Body of pancreas (tissue), 4 donors: ENCODE data around the gene ANTXR1. TPM values are rescaled to one million over a fixed set of nuclear protein-coding genes. Genes with fewer than 3 reads are reported as not detected.
A peak's percentile ranks its signal among the peaks of the same experiment; 100 is the strongest.

Source experiments
- ATAC-seq: fragments of 150-250 bp; one replicate; pipeline ENCODE4 v1.9.1; 2016
- DNase-seq, 4 donors: peaks; one replicate each; pipeline ENCODE4 v3.0.0-alpha.2; 2019
- H3K27ac ChIP-seq, 4 donors: fragments of 200-600 bp; sonication (generic); 1 replicate in 3 of 4; 2 replicates in 1 of 4; pipeline versions ENCODE4 v1.5.1 to v1.6.1; 2016 to 2019; ENCODE audit warnings: mild to moderate bottlenecking in 1 of 4, mixed read lengths in 1 of 4, moderate library complexity in 1 of 4
- H3K27me3 ChIP-seq, 2 donors: fragments of 200-600 bp; sonication (generic); one replicate each; pipeline ENCODE4 v1.6.0; 2016; ENCODE audit warnings: mild to moderate bottlenecking in 1 of 2
- H3K36me3 ChIP-seq, 2 donors: fragments of 200-600 bp; sonication (generic); replicated peaks in 1 of 2; 2 replicates each; pipeline ENCODE4 v1.5.1; 2016; ENCODE audit warnings: low read depth in 2 of 2; ENCODE audit not compliant: insufficient read depth in 1 of 2
- H3K4me1 ChIP-seq: fragments of 200-600 bp; sonication (generic); one replicate; pipeline ENCODE4 v1.6.0; 2016
- H3K4me3 ChIP-seq, 2 donors: fragments of 200-600 bp; sonication (generic); 1 replicate in 1 of 2; 2 replicates in 1 of 2; pipeline ENCODE4 v1.5.1; 2016 to 2019
- H3K9me3 ChIP-seq, 3 donors: fragments of 200-600 bp; sonication (generic); 1 replicate in 2 of 3; 2 replicates in 1 of 3; pipeline ENCODE4 v1.5.1; 2016
- POLR2A ChIP-seq, 3 donors: fragments of 450-650 bp; IDR thresholded peaks; one replicate each; pipeline ENCODE4 v1.6.1; 2016; ENCODE audit warnings: antibody characterized with exemption in 3 of 3, mild to moderate bottlenecking in 2 of 3
- WGBS, 2 donors: methylation state at CpG; one replicate each; pipeline ENCODE4 v1.1.5; 2017; 5-methylcytosine and 5-hydroxymethylcytosine counted together
- intact Hi-C: fragments of 100-400 bp; cut with DNase I; formaldehyde crosslinking; loops from one replicate; pipeline ENCODE4 v1.15.1; 2023
- total RNA-seq, 2 donors: library from RNA; depleted of rRNA; stranded (reverse); fragments of >200 nt; gene quantifications; one replicate each; pipeline ENCODE4 v1.1.0, GENCODE V29; 2016
- TF ChIP-seq, protein P1 (sequence below), 7 experiments: fragments of 450-650 bp in 4 of 7; fragments of 200-600 bp in 3 of 7; sonication (generic) in 3 of 7; IDR thresholded peaks; one replicate each; pipeline ENCODE4 v1.5.1; 2016 to 2019; ENCODE audit warnings: antibody characterized with exemption in 7 of 7

ANTXR1 gene
- total RNA-seq, 2 donors from 2014 or later, result 9.3 to 11.2 TPM

DNA sequence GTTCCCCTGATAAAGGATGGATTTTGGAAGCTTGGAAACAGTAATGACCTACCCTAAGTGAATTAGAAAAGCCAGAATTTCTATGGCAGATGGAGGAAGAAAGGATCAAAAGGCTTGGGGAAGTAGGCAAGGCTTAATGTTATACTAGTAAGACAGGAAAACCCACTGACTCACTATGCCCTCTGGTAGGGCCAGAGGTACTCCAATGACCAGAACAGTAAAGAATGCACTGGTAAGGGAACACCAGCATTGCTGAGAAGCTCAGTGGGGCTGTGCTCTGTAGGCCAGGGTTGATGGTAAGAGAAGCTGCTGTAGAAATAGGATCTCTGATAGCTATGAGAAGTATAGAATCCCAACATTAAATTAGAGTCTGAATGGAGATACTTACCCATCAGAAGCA, 247.7 kb downstream of the ANTXR1 start:
- H3K36me3 ChIP-seq, result no peaks in the 10 kb centered on the region
- H3K27ac ChIP-seq, result no peak overlapping the region
- H3K27me3 ChIP-seq, result no peaks in the 10 kb centered on the region
- ATAC-seq, result no peak
- H3K9me3 ChIP-seq, result peaks cover 0 to 17% (median 0%) of the 10 kb centered on the region in 3 donors
- no peaks in the 10 kb centered on the region for H3K4me1 ChIP-seq
- no peak for DNase-seq
- H3K4me3 ChIP-seq, result no peak overlapping the region
- intact Hi-C loops, result no loop called here
- TF ChIP-seq, protein P1, sequence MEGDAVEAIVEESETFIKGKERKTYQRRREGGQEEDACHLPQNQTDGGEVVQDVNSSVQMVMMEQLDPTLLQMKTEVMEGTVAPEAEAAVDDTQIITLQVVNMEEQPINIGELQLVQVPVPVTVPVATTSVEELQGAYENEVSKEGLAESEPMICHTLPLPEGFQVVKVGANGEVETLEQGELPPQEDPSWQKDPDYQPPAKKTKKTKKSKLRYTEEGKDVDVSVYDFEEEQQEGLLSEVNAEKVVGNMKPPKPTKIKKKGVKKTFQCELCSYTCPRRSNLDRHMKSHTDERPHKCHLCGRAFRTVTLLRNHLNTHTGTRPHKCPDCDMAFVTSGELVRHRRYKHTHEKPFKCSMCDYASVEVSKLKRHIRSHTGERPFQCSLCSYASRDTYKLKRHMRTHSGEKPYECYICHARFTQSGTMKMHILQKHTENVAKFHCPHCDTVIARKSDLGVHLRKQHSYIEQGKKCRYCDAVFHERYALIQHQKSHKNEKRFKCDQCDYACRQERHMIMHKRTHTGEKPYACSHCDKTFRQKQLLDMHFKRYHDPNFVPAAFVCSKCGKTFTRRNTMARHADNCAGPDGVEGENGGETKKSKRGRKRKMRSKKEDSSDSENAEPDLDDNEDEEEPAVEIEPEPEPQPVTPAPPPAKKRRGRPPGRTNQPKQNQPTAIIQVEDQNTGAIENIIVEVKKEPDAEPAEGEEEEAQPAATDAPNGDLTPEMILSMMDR (IDR thresholded peaks at IDR 0.05), result no peak
- no peak for TF ChIP-seq POLR2A (IDR thresholded peaks at IDR 0.05)

DNA sequence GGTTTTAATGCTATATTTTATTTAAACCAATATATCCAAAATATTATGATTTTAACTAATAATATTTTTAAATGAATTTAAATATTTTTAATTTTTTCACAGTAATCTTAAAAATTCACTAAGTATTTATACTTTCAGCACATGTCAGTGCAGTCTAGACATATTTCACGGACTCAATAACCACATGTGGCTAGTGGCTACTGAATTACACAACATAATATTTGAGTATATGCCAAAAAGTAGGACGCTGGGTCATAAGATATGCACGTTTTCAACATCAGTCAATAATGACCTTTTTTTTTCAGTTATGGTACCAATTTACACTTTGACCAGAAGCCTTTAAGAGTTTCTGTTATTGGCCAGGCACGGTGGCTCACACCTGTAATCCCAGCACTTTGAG, 256.4 kb downstream of the ANTXR1 start:
- DNase-seq, result no peak
- Histone ChIP-seq H3K27ac (no peak overlapping the region), H3K9me3 (no peaks in the 10 kb centered on the region), H3K4me1 (no peaks in the 10 kb centered on the region), H3K36me3 (no peaks in the 10 kb centered on the region), H3K4me3 (no peak overlapping the region), H3K27me3 (no peaks in the 10 kb centered on the region)
- 64 to 71% methylated on average over 4 of the region's 4 CpGs for WGBS, 2 donors
- no peak for ATAC-seq
- intact Hi-C loops, result no loop called here
- TF ChIP-seq POLR2A (IDR thresholded peaks at IDR 0.05), result no peak
- TF ChIP-seq, protein P1 (IDR thresholded peaks at IDR 0.05), result no peak

DNA sequence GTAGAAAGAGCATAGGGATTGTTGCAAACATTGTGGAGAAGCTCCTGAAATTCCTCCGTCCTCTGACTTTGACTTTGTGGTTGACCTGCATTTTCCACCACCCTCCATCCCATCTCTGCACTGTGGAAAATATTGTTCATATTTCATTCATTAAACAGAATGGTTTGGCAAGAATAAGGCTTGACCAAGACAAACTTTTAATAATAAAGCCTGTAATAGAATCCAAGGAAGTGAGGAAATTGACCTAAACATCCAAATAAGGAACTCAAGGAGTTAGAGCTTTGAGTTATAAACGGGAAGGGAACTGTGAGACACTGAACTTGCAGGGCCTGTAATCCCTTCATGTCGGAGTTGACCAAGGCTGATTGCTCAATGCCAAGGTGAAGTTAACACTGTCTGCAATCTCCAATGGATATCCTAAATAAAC, 258.9 kb downstream of the ANTXR1 start:
- ATAC-seq (no peak), DNase-seq (peak in 1 of 4 donors; percentile 31)
- Histone ChIP-seq H3K4me3 (no peak overlapping the region), H3K36me3 (no peaks in the 10 kb centered on the region), H3K9me3 (no peaks in the 10 kb centered on the region), H3K4me1 (no peaks in the 10 kb centered on the region), H3K27me3 (no peaks in the 10 kb centered on the region), H3K27ac (no peak overlapping the region)
- intact Hi-C loops, result no loop called here
- TF ChIP-seq, protein P1 (IDR thresholded peaks at IDR 0.05), result no peak
- no peak for TF ChIP-seq POLR2A (IDR thresholded peaks at IDR 0.05)
- 57 to 59% methylated on average over 3 of the region's 3 CpGs for WGBS, 2 donors

DNA sequence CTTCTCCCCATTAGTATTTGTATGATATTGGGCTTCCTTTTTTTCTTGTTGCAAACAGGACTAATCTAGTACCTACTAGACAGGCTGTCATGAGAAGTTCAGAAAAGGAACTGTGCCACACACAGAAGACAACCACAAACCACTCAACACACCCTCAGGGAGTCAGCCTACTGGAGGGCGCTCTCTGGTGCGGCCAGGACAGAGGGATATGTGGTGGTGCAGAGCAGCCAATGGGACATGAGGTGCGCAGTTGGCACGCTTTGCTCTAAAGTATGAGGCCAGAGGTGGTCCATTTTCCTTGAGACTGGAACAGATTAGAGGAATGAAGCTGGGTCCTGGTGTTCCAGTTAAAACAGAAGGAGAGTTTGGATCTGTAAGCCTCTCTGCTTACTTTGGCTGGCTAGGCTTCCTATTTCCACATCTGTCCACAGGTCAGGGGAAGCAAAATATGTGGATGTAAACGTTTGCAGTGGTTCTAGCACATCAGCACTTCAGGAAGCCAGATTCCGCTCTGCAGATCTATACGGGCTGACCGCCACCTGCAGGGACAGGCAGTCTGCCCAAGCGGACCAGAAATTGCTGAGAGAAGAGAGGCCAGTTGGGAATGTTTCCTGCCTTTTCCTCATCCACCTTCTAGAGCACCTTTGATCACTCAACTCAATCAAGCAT, 260.0 kb downstream of the ANTXR1 start:
- H3K27me3 ChIP-seq, result no peaks in the 10 kb centered on the region
- 67 to 76% methylated on average over 9 of the region's 9 CpGs for WGBS, 2 donors
- no peaks in the 10 kb centered on the region for H3K4me1 ChIP-seq
- ATAC-seq, result no peak
- DNase-seq, result peak in 1 of 4 donors; percentile 35
- H3K4me3 ChIP-seq, result no peak overlapping the region
- intact Hi-C loops, result no loop called here
- H3K36me3 ChIP-seq, result no peaks in the 10 kb centered on the region
- H3K27ac ChIP-seq, result no peak overlapping the region
- TF ChIP-seq POLR2A (IDR thresholded peaks at IDR 0.05), result no peak
- TF ChIP-seq, protein P1 (IDR thresholded peaks at IDR 0.05), result no peak
- no peaks in the 10 kb centered on the region for H3K9me3 ChIP-seq

DNA sequence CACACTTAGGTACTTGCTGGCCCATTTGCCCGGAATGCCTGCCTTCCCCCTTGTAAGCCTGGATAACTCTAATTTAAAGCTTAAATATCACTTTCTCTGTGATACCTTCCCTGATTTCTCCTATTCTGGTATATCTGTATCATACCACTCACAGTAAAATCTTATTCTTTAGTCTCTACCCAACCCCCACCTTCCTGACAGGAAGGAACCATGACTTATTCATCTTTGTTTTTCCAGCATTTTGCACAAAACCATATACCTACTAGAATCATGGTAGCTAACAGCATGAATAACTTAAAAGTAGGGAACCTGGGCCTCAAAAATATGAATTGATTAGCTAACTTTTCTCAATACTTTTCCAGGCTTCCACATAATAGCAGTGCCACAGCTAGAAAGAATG, 262.5 kb downstream of the ANTXR1 start:
- Histone ChIP-seq H3K27me3 (no peaks in the 10 kb centered on the region), H3K9me3 (no peaks in the 10 kb centered on the region), H3K4me1 (no peaks in the 10 kb centered on the region), H3K36me3 (no peaks in the 10 kb centered on the region), H3K4me3 (no peak overlapping the region), H3K27ac (no peak overlapping the region)
- DNase-seq (no peak), ATAC-seq (no peak)
- TF ChIP-seq, protein P1 (IDR thresholded peaks at IDR 0.05), result no peak
- TF ChIP-seq POLR2A (IDR thresholded peaks at IDR 0.05), result no peak
- 92 to 96% methylated on average over 1 of the region's 1 CpG for WGBS, 2 donors
- intact Hi-C loops, result no loop called here
